ENCODE results near the gene AKNA.

AKNA gene

DNA sequence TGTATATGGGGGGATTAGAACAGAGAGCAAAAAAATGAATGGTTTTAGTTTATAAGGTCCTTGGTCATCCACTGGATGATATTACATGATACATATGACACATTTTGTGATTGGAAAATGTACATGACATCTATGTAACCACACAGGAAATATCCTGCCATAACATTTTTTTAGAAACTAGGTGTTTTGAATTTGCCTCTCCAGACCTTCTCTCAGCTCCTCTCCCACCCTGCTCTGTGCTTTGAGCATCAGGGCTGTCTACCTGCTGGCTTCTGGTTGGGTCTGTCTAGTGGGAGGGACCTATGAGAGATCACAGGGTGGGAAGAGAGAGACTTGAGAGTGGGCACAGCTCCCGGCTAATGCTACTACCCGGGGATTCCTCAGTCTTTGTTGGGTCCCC lies 24.4 kb downstream of the AKNA start:
- TF ChIP-seq, protein P1, sequence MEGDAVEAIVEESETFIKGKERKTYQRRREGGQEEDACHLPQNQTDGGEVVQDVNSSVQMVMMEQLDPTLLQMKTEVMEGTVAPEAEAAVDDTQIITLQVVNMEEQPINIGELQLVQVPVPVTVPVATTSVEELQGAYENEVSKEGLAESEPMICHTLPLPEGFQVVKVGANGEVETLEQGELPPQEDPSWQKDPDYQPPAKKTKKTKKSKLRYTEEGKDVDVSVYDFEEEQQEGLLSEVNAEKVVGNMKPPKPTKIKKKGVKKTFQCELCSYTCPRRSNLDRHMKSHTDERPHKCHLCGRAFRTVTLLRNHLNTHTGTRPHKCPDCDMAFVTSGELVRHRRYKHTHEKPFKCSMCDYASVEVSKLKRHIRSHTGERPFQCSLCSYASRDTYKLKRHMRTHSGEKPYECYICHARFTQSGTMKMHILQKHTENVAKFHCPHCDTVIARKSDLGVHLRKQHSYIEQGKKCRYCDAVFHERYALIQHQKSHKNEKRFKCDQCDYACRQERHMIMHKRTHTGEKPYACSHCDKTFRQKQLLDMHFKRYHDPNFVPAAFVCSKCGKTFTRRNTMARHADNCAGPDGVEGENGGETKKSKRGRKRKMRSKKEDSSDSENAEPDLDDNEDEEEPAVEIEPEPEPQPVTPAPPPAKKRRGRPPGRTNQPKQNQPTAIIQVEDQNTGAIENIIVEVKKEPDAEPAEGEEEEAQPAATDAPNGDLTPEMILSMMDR (IDR thresholded peaks at IDR 0.05), result no peak

DNA sequence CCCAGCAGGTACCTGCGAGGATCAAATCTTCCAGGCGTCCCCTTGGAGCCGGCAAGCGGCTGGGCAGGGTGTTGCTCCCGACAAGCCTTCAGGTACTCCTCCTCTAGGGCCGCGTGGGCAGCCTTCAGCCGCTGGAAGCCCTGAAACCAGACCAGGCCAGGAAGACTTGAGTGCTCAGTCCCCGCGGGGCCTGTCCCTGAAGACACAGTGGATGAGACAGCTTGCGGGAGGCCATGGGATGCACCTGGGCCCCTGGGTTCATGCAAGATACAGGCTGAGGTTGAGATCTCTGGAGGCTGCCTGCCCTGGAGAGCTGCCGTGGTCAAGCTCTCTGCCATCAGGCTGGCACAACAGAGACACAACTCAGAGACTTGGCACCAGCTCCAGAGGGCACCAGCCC lies 25.4 kb downstream of the AKNA start:
- TF ChIP-seq, protein P1 (IDR thresholded peaks at IDR 0.05), result no peak

DNA sequence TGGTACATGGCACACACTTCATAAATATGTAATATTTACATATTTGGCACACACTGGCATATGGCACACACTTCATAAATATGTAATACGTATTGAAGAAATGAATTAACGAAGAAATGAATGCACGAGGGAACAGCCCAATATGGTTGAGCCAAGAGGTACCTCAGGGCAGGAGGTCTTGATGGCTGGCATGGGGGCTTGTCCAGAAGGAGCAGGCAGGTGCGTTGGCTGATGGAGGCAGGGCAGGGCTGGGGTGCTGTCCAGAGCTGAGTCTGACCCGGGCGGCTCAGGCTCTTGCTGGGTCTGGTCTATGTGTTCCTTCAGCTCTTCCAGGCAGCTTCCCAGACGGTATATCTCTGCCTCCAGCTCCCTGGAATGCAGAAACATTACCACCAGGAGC lies 26.2 kb downstream of the AKNA start:
- TF ChIP-seq, protein P1 (IDR thresholded peaks at IDR 0.05), result no peak

DNA sequence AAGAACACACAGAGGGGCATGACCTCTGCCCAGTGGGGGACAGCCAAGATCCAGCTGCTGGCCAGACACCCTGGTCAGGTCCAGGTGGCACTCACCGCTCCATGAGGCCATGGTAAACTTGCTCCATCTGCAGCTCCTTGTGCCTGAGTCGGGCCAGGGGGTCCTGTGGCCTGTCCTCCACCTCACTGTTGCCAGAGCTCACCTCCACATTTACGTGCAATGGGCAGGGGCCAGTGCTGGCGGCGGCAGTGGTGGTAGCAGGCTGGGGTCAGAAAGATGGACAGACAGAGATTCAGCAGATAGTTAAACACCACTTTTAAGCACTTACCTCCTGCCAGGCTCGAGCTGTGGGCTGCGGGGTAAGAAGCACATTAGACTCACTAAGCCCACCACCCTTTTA lies 28.0 kb downstream of the AKNA start:
- TF ChIP-seq, protein P1 (IDR thresholded peaks at IDR 0.05), result no peak

DNA sequence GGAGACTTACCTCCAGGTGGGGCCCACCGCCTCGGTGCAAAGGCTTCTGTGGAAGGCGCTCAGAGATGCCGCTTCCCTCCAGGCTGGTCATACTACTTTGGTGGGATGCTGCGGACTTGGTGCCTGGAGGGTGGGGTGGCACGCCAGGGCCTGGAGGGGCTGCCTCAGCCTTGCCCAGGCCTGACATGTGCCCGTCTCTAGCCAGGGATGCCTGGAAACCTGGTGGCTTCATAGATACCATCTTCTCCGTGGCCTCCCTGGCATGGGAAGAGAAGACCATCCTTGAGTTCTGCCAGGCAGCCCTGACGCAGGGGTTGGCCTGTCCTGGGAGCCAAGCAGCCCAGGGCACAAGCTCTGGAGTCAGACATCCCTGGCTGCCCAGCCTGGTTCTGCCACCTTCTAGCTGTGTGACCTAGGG lies 29.9 kb downstream of the AKNA start:
- TF ChIP-seq, protein P1 (IDR thresholded peaks at IDR 0.05), result no peak

DNA sequence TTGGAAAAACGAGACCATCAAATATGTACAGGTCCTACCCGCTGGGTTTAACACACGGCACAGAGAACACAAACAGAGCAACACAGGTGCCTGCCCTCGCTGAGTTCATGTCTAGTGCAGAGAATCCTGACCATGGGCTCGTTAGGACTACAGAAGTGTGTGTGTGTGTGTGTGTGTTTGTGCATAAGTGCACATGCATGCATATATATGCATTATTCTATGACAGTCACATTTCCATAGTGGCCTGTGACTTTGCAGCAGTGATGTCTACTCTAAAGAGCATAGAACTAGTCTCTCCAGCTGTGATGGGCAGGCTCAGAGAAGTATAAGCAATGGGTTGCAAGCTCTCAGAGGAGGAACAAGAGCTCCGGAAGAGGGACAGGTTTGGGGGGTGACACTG lies 30.4 kb downstream of the AKNA start:
- TF ChIP-seq, protein P1 (IDR thresholded peaks at IDR 0.05), result no peak

DNA sequence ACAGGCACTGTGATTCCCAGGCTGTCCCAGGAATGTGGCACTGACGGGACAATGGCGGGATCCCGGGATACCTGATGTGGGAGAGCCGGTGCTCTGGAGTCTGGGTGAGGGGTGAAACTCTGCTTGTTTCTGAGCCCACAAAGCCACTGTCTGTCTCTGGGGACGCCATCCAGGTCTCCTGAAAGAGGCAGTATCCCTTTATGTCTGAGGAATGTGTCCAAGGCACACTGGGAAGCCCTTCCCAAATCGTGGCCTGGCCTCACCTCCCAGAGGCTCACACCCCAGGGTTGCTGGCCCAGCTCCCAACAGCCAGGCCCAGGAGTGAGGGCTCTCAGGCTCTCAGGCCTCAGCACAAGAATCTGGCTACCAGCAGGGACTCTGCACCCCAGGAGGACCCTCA lies 31.0 kb downstream of the AKNA start:
- TF ChIP-seq, protein P1 (IDR thresholded peaks at IDR 0.05), result no peak

DNA sequence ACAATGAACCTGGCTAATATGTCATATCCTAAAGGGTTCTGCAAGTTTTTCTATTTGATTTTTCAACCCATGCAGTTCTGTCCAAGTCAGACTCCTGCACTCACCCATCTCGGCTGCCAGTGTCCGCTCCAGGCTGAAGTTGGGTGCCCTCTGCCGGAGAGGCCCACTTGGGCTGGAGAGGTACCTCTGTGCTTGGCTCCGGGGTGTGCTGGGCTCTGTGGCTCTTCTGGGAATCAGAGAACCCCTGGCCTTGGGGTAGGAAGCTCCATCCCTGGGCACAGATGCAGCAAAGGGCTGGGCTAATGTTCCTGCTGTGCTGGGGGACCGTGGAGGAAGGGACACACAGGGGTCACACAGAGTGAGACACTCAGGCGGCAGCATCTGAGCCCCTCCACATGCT lies 32.0 kb downstream of the AKNA start:
- TF ChIP-seq, protein P1 (IDR thresholded peaks at IDR 0.05), result no peak

Data from LNCAP (cell line).